PC-9 (cell line): ENCODE data around the gene SLC25A21. TPM values are rescaled to one million over a fixed set of nuclear protein-coding genes. Genes with fewer than 3 reads are reported as not detected.
"Not testable (repeated sequence)": the region's sequence is repeated elsewhere in the genome, so short reads cannot be mapped to it uniquely, and the experiment has no call there.

ENCODE experiments used
- BruUV-seq: library from RNA; stranded (reverse); fragments of 400-500 nt; replicated peaks from 2 replicates; lab custom pipeline; 2021; lab: Mats Ljungman, UMichigan
- CTCF ChIA-PET: fragments of 300-600 bp; sonication (Branson Sonifier 250); formaldehyde crosslinking; loops from one replicate; lab custom pipeline; 2022; ENCODE audit warnings: antibody characterized with exemption; lab: Charles Lee
- POLR2A ChIA-PET: fragments of 300-600 bp; sonication (Branson Sonifier 250); formaldehyde crosslinking; loops from one replicate; lab custom pipeline; 2022; ENCODE audit warnings: antibody characterized with exemption; ENCODE audit not compliant: unreplicated experiment; lab: Charles Lee
- DNase-seq, 2 experiments: peaks; one replicate each; pipeline versions ENCODE4 v3.0.0 to v3.0.0-alpha.2; 2015 to 2022; ENCODE audit warnings: mixed read lengths in 1 of 2
- H2AFZ ChIP-seq: fragments of 200-600 bp; sonication (generic); 2 replicates; pipeline ENCODE4 v1.8.1; 2017; ENCODE audit warnings: antibody characterized with exemption
- H3F3A ChIP-seq: fragments of 200-600 bp; sonication (generic); 2 replicates; pipeline ENCODE4 v1.8.1; 2017; ENCODE audit warnings: antibody characterized with exemption, mild to moderate bottlenecking, low read depth; ENCODE audit not compliant: insufficient read depth
- H3K27ac ChIP-seq: fragments of 200-600 bp; sonication (generic); 2 replicates; pipeline ENCODE4 v1.6.1; 2016; ENCODE audit warnings: mixed run types
- H3K27me3 ChIP-seq: fragments of 200-600 bp; sonication (generic); 2 replicates; pipeline ENCODE4 v1.6.1; 2016; ENCODE audit warnings: low read depth, mixed run types; ENCODE audit not compliant: insufficient read depth
- H3K36me3 ChIP-seq: fragments of 200-600 bp; sonication (generic); 2 replicates; pipeline ENCODE4 v1.6.1; 2016; ENCODE audit warnings: low read depth, mixed run types
- H3K4me1 ChIP-seq: fragments of 200-600 bp; sonication (generic); replicated peaks from 2 replicates; pipeline ENCODE4 v1.6.1; 2016; ENCODE audit warnings: mixed run types; ENCODE audit not compliant: insufficient read depth
- H3K4me2 ChIP-seq: fragments of 200-600 bp; sonication (generic); 2 replicates; pipeline ENCODE4 v1.6.1; 2017; ENCODE audit warnings: mixed run types
- H3K4me3 ChIP-seq: fragments of 200-600 bp; sonication (generic); 2 replicates; pipeline ENCODE4 v1.6.1; 2016; ENCODE audit warnings: mixed run types
- H3K79me2 ChIP-seq: fragments of 200-600 bp; sonication (generic); 2 replicates; pipeline ENCODE4 v1.6.1; 2017; ENCODE audit warnings: low read depth, mixed run types
- H3K9me2 ChIP-seq: fragments of 200-600 bp; sonication (generic); 2 replicates; pipeline ENCODE4 v1.8.1; 2017; ENCODE audit warnings: mild to moderate bottlenecking; ENCODE audit not compliant: insufficient read depth
- H3K9me3 ChIP-seq: fragments of 200-600 bp; sonication (generic); 2 replicates; pipeline ENCODE4 v1.8.1; 2016; ENCODE audit warnings: low read depth; ENCODE audit not compliant: insufficient read depth
- H4K20me1 ChIP-seq: fragments of 200-600 bp; sonication (generic); 2 replicates; pipeline ENCODE4 v1.8.1; 2017; ENCODE audit not compliant: insufficient read depth
- EZH2 ChIP-seq: fragments of 200-600 bp; sonication (generic); IDR thresholded peaks from 2 replicates; pipeline ENCODE4 v1.8.0; 2017; ENCODE audit warnings: antibody characterized with exemption, low read depth
- intact Hi-C: fragments of 100-400 bp; cut with micrococcal nuclease; formaldehyde crosslinking; loops from one replicate; pipeline ENCODE4 v1.10.0; 2022; ENCODE audit not compliant: unreplicated experiment
- total RNA-seq: library from RNA; stranded (reverse); gene quantifications from 2 replicates; pipeline ENCODE4 v1.2.3, GENCODE V29; 2021
- TF ChIP-seq, protein P1 (sequence below): fragments of 200-600 bp; sonication (generic); conservative IDR thresholded peaks from 2 replicates; pipeline ENCODE4 v1.6.1; 2017; ENCODE audit warnings: mixed run types, antibody characterized with exemption, mild to moderate bottlenecking, moderate library complexity

Gene SLC25A21
- total RNA-seq, 1 experiment from 2014 or later: 3.2 TPM

DNA sequence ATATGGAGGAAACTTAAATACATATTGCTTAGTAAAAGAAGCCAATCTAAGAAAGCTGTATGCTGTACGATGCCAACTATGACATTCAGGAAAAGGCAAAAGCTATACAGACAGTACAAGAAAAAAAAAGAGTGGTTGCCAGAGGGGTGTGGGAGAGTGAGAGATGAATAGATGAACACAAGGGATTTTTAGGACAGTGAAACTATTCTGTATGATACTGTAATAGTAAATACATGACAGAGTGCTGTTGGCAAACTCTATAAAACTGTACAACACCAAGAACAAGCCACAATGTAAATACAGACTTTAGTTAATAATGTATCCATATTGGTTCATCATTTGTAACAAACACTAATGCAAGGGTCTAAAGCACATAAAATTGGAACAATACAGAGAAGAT lies 14.5 kb upstream of the SLC25A21 start:
- no TSS peak for BruUV-seq
- Histone ChIP-seq H3F3A (no peaks in the 10 kb centered on the region), H3K9me3 (no peaks in the 10 kb centered on the region), H3K4me3 (no peak overlapping the region), H3K36me3 (no peaks in the 10 kb centered on the region), H3K27ac (no peak overlapping the region), H3K79me2 (no peaks in the 10 kb centered on the region), H3K4me1 (no peaks in the 10 kb centered on the region), H3K9me2 (no peaks in the 10 kb centered on the region), H2AFZ (no peak overlapping the region), H4K20me1 (no peaks in the 10 kb centered on the region), H3K27me3 (no peaks in the 10 kb centered on the region), H3K4me2 (no peak overlapping the region)
- no peak for DNase-seq
- ChIA-PET CTCF (no interaction called here), POLR2A (no interaction called here)
- TF ChIP-seq, protein P1, sequence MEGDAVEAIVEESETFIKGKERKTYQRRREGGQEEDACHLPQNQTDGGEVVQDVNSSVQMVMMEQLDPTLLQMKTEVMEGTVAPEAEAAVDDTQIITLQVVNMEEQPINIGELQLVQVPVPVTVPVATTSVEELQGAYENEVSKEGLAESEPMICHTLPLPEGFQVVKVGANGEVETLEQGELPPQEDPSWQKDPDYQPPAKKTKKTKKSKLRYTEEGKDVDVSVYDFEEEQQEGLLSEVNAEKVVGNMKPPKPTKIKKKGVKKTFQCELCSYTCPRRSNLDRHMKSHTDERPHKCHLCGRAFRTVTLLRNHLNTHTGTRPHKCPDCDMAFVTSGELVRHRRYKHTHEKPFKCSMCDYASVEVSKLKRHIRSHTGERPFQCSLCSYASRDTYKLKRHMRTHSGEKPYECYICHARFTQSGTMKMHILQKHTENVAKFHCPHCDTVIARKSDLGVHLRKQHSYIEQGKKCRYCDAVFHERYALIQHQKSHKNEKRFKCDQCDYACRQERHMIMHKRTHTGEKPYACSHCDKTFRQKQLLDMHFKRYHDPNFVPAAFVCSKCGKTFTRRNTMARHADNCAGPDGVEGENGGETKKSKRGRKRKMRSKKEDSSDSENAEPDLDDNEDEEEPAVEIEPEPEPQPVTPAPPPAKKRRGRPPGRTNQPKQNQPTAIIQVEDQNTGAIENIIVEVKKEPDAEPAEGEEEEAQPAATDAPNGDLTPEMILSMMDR: no peak
- TF ChIP-seq EZH2: no peak
- intact Hi-C loops: no loop called here

DNA sequence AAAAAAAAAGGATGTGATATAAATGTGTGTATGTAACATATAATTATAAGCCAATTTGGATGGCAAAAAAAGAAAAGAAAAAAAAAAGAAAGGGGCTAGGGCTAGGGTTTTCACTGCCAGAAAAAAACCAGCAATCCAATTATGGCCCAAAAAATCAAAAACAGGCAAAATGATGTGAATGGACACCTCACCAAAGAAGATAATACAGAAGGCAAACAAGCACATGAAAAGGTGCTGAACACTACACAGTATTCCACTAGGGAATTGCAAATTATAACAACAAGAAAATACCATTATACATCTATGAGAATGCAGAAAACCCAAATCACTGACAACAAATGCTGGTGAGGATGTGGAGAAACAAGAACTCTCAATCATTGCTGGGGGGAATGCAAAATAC lies 13.3 kb upstream of the SLC25A21 start:
- intact Hi-C loops: no loop called here
- no peak overlapping the region for H3K27ac ChIP-seq
- CTCF ChIA-PET: no interaction called here
- no peaks in the 10 kb centered on the region for H4K20me1 ChIP-seq
- BruUV-seq: no TSS peak
- no peaks in the 10 kb centered on the region for H3K36me3 ChIP-seq
- no peak for DNase-seq
- no peaks in the 10 kb centered on the region for H3K4me1 ChIP-seq
- POLR2A ChIA-PET: no interaction called here
- H3F3A ChIP-seq: no peaks in the 10 kb centered on the region
- no peaks in the 10 kb centered on the region for H3K79me2 ChIP-seq
- H3K9me2 ChIP-seq: no peaks in the 10 kb centered on the region
- H3K4me3 ChIP-seq: no peak overlapping the region
- TF ChIP-seq, protein P1: no peak
- TF ChIP-seq EZH2: no peak
- no peaks in the 10 kb centered on the region for H3K9me3 ChIP-seq
- H3K4me2 ChIP-seq: no peak overlapping the region
- no peak overlapping the region for H2AFZ ChIP-seq
- no peaks in the 10 kb centered on the region for H3K27me3 ChIP-seq

DNA sequence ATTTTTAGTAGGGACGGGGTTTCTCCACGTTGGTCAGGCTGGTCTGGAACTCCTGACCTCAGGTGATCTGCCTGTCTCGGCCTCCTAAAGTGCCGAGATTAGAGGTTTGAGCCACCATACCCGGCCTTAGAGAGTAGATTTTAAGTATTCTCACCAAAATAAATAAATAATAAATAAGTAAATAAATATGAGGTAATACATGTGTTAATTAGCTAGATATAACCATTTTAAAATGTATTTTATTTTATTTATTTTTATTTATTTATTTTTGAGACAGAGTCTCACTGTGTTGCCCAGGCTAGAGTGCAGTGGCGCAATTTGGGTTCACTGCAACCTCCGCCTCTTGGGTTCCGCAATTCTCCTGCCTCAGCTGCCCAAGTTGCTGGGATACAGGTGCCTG lies 12.1 kb upstream of the SLC25A21 start:
- CTCF ChIA-PET, H3K27ac ChIP-seq: not testable (repeated sequence)

DNA sequence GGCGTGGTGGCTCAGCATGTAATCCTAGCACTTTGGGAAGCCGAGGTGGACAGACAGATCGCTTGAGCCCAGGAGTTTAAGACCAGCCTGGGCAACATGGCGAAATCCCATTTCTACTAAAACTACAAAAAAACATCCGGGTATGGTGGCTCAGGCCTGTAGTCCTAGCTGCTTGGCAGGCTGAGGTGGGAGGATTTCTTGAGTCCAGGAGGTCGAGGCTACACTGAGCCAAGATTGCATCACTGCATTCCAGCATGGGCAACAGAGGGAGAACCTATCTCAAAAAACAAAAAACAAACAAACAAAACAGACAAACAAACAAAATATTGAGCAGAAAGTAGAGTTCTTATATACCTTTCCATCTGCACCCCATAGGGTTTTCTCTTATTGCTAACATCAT lies 9.0 kb upstream of the SLC25A21 start:
- TF ChIP-seq, protein P1: no peak
- TF ChIP-seq EZH2: no peak
- Histone ChIP-seq H3K79me2 (no peaks in the 10 kb centered on the region), H3K4me3 (no peak overlapping the region), H3K4me2 (no peak overlapping the region), H3K4me1 (no peaks in the 10 kb centered on the region), H2AFZ (no peak overlapping the region), H3K9me2 (no peaks in the 10 kb centered on the region), H4K20me1 (no peaks in the 10 kb centered on the region), H3K27ac (no peak overlapping the region), H3K36me3 (no peaks in the 10 kb centered on the region), H3F3A (no peaks in the 10 kb centered on the region), H3K9me3 (no peaks in the 10 kb centered on the region), H3K27me3 (no peaks in the 10 kb centered on the region)
- ChIA-PET POLR2A (interaction anchor here (0.7 kb wide), 1 partner anchor 68 kb away, joined by 16 read pairs; no protein-coding TSS in a partner anchor), CTCF (no interaction called here)
- intact Hi-C loops: no loop called here
- no peak for DNase-seq
- BruUV-seq: no TSS peak

More for the DNA sequence above, 12.1 kb upstream of the SLC25A21 start:
- H3K4me1 ChIP-seq, intact Hi-C loops, H3K79me2 ChIP-seq, H2AFZ ChIP-seq, H4K20me1 ChIP-seq, H3K4me3 ChIP-seq, H3K36me3 ChIP-seq, BruUV-seq, H3F3A ChIP-seq, H3K9me3 ChIP-seq, DNase-seq, H3K4me2 ChIP-seq, H3K27me3 ChIP-seq, H3K9me2 ChIP-seq: not testable (repeated sequence)
- POLR2A ChIA-PET: interaction anchor here (0.6 kb wide), 1 partner anchor 1201 kb away, joined by 5 read pairs; no protein-coding TSS in a partner anchor

DNA sequence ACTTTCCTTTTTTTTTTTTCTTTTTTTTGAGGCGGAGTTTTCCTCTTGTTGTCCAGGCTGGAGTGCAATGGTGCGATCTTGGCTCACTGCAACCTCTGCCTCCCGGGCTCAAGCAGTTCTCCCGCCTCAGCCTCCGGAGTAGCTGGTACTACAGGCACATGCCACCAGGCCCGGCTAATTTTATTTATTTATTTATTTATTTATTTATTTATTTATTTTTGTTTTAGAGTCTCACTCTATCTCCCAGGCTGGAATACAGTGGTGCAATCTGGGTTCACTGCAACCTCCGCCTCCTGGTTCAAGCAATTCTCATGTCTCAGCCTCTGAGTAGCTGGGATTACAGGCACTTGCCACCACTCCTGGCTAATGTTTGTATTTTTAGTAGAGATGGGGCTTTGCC lies 8.5 kb upstream of the SLC25A21 start:
- H3K36me3 ChIP-seq, BruUV-seq, H3K27me3 ChIP-seq, H4K20me1 ChIP-seq, H3K4me2 ChIP-seq, H3K9me3 ChIP-seq, H3K9me2 ChIP-seq, H3F3A ChIP-seq, H3K79me2 ChIP-seq, DNase-seq, intact Hi-C loops, H3K4me3 ChIP-seq, H3K4me1 ChIP-seq, H3K27ac ChIP-seq, CTCF ChIA-PET, H2AFZ ChIP-seq: not testable (repeated sequence)
- POLR2A ChIA-PET: interaction anchor here (0.7 kb wide), 1 partner anchor 68 kb away, joined by 16 read pairs; no protein-coding TSS in a partner anchor
